OCI-M1 (cell line): ENCODE data around the gene CECR2.
"Not testable (repeated sequence)": the region's sequence is repeated elsewhere in the genome, so short reads cannot be mapped to it uniquely, and the experiment has no call there.

Source experiments
- DNase-seq: peaks from one replicate; lab custom pipeline; 2025; lab: John Stamatoyannopoulos, UW

Gene CECR2

GRCh38 chr22:17402293-17402692 lies 33.0 kb downstream of the CECR2 start:
- no peak for DNase-seq

GRCh38 chr22:17403906-17404305 lies 34.6 kb downstream of the CECR2 start:
- DNase-seq: no peak

GRCh38 chr22:17407643-17408042 lies 38.4 kb downstream of the CECR2 start:
- DNase-seq: no peak

- no peak for DNase-seq
These were observed 41.3 kb downstream of the CECR2 start for GRCh38 chr22:17410576-17410975.

GRCh38 chr22:17411213-17411612 lies 42.0 kb downstream of the CECR2 start:
- DNase-seq: no peak

GRCh38 chr22:17412232-17412631 lies 43.0 kb downstream of the CECR2 start:
- no peak for DNase-seq

GRCh38 chr22:17418890-17419324 lies 49.6 kb downstream of the CECR2 start:
- no peak for DNase-seq

- DNase-seq: no peak
These were observed 50.1 kb downstream of the CECR2 start for GRCh38 chr22:17419348-17419747.

GRCh38 chr22:17422736-17423343 lies 53.6 kb downstream of the CECR2 start:
- DNase-seq: no peak

- no peak for DNase-seq
These were observed 54.4 kb downstream of the CECR2 start for GRCh38 chr22:17423616-17424015.

- not testable (repeated sequence) for DNase-seq
These were observed 58.3 kb downstream of the CECR2 start for GRCh38 chr22:17427528-17427927.

- no peak for DNase-seq
These were observed 60.3 kb downstream of the CECR2 start for GRCh38 chr22:17429516-17429915.

GRCh38 chr22:17430412-17430811 lies 61.2 kb downstream of the CECR2 start:
- no peak for DNase-seq

GRCh38 chr22:17431179-17431578 lies 61.9 kb downstream of the CECR2 start:
- no peak for DNase-seq

GRCh38 chr22:17434856-17435255 lies 65.6 kb downstream of the CECR2 start:
- no peak for DNase-seq

- no peak for DNase-seq
These were observed 66.1 kb downstream of the CECR2 start for GRCh38 chr22:17435375-17435774.

GRCh38 chr22:17436382-17436980 lies 67.2 kb downstream of the CECR2 start:
- DNase-seq: no peak

GRCh38 chr22:17436981-17437412 lies 67.7 kb downstream of the CECR2 start:
- DNase-seq: no peak

GRCh38 chr22:17438026-17438425 lies 68.8 kb downstream of the CECR2 start:
- no peak for DNase-seq

- no peak for DNase-seq
These were observed 72.1 kb downstream of the CECR2 start for GRCh38 chr22:17441326-17441725.

- DNase-seq: no peak
These were observed 74.3 kb downstream of the CECR2 start for GRCh38 chr22:17443405-17444203.

GRCh38 chr22:17444204-17444504 lies 74.9 kb downstream of the CECR2 start:
- DNase-seq: no peak

GRCh38 chr22:17446698-17447097 lies 77.4 kb downstream of the CECR2 start:
- no peak for DNase-seq
